Midbrain (tissue), 1 donor: Measurements from ENCODE around the gene CCT8L2.
A peak's percentile ranks its signal among the peaks of the same experiment; 100 is the strongest.
"Not testable (repeated sequence)": the region's sequence is repeated elsewhere in the genome, so short reads cannot be mapped to it uniquely, and the experiment has no call there.

Source experiments
- DNase-seq: peaks from one replicate; lab custom pipeline; 2025; lab: John Stamatoyannopoulos, UW

The CCT8L2 gene, protein sequence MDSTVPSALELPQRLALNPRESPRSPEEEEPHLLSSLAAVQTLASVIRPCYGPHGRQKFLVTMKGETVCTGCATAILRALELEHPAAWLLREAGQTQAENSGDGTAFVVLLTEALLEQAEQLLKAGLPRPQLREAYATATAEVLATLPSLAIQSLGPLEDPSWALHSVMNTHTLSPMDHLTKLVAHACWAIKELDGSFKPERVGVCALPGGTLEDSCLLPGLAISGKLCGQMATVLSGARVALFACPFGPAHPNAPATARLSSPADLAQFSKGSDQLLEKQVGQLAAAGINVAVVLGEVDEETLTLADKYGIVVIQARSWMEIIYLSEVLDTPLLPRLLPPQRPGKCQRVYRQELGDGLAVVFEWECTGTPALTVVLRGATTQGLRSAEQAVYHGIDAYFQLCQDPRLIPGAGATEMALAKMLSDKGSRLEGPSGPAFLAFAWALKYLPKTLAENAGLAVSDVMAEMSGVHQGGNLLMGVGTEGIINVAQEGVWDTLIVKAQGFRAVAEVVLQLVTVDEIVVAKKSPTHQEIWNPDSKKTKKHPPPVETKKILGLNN

GRCh38 chr22:16592710-16593109, at the start of gene CCT8L2:
CCT8L2 (minus strand) TSS chr22:16592810; CDS start chr22:16592550, 260 bp downstream.
- DNase-seq: not testable (repeated sequence)

GRCh38 chr22:16635442-16635841, 42.8 kb upstream of the CCT8L2 start:
- DNase-seq: not testable (repeated sequence)

DNA sequence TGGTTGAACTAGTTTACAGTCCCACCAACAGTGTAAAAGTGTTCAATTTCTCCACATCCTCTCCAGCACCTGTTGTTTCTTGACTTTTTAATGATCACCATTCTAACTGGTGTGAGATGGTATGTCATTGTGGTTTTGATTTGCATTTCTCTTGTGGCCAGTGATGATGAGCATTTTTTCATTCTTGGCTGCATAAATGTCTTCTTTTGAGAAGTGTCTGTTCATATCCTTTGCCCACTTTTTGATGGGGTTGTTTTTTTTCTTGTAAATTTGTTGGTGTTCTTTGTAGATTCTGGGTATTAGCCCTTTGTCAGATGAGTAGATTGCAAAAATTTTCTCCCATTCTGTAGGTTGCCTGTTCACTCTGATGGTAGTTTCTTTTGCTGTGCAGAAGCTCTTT, 41.5 kb upstream of the CCT8L2 start:
- DNase-seq: not testable (repeated sequence)

- not testable (repeated sequence) for DNase-seq
Observed at GRCh38 chr22:16628476-16628875, 35.9 kb upstream of the CCT8L2 start.

DNA sequence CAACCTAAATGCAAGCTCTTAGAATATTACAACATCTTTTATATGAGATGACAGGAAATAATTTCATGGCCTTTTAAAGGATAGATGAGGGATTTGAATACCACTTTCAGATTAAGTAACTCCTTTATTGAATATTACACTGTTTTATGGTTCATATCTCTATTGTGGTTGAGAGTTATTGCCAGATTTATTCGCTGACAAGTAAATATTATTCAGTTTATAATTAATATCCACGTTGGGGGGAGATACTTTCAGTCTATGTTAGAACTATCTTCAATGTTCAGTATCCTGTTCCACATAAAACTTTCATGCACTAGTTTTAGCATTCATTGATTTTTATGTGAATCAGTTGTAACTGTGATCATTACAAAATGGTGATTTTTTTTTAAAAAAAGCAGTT, 32.4 kb upstream of the CCT8L2 start:
- DNase-seq: not testable (repeated sequence)

- not testable (repeated sequence) for DNase-seq
Observed at GRCh38 chr22:16623595-16623994, 31.0 kb upstream of the CCT8L2 start.

DNA sequence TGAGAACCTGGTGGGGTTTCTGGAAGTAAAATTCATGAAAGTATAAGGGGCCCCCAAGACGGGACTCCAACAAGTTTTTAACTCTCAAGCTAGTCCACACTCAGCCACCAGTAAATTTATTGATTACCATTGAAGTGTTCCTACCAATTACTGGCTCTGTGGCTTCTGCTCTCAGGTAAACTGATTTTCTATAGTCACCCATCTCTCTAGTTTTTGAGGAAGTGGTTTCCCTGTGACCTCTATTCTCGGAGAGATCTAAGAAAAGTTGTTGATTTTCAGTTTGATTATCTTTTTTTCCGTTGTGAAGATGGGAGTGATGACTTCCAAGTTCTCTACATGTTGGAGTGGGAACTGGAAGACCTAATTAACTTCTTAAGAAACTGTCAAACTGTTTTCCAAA, 24.9 kb upstream of the CCT8L2 start:
- not testable (repeated sequence) for DNase-seq

- DNase-seq: not testable (repeated sequence)
Observed at GRCh38 chr22:16616390-16616938, 23.9 kb upstream of the CCT8L2 start.

DNA sequence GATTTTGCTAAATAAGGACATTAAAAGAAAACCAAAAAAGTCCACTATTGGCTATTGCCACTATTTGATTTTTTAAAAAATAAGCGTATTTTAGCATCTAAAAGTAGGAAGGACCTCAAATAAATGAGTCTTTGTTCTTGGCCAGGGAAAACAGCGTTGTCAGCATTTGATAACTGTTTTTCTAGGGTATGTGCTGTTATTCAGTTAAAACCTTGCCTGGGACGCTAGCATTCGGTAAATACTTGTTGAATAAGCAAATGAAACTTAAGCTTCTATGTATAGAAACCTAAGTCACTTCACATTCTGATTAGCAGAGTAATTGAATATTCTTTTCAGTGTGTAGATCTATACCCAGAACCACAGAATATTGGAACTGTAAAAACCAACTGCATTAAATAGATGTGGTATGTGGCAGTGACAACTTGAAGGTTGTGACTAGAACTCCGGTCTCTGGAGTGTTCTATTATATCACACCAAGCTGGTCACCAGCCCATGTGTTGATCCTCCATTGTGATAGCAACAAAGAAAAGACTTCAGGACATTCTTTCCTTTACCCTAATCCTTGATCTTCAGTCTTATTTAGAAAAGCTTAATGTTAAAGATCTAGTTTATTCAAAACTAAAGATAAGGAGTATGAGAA, 23.1 kb upstream of the CCT8L2 start:
- DNase-seq: not testable (repeated sequence)

GRCh38 chr22:16609548-16610261, 17.1 kb upstream of the CCT8L2 start:
- DNase-seq: no peak

DNA sequence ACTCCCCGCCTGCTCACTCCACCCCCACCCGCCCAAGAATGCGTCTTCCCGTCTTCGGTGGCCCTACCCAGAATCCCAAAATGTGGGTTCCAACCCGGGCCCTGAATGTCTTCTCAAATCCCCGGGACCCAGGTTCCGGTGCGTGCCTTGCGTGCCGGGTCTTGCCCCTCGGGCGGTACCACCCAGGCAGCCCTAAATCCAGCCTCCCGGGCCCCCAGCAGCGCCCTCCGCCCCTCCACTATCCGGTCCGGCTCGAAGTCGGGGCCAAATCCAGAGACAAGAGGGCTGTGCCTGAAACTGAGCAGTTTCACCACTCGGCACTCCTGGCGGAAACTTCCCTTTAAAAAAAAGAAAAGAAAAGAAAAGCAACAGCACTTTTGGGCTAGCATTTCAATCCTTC, 16.3 kb upstream of the CCT8L2 start:
- no peak for DNase-seq

GRCh38 chr22:16604257-16604998, 11.8 kb upstream of the CCT8L2 start:
- not testable (repeated sequence) for DNase-seq

GRCh38 chr22:16603770-16604242, 11.2 kb upstream of the CCT8L2 start:
- DNase-seq: not testable (repeated sequence)

- DNase-seq: no peak
Observed at GRCh38 chr22:16603448-16603768, 10.8 kb upstream of the CCT8L2 start.

DNA sequence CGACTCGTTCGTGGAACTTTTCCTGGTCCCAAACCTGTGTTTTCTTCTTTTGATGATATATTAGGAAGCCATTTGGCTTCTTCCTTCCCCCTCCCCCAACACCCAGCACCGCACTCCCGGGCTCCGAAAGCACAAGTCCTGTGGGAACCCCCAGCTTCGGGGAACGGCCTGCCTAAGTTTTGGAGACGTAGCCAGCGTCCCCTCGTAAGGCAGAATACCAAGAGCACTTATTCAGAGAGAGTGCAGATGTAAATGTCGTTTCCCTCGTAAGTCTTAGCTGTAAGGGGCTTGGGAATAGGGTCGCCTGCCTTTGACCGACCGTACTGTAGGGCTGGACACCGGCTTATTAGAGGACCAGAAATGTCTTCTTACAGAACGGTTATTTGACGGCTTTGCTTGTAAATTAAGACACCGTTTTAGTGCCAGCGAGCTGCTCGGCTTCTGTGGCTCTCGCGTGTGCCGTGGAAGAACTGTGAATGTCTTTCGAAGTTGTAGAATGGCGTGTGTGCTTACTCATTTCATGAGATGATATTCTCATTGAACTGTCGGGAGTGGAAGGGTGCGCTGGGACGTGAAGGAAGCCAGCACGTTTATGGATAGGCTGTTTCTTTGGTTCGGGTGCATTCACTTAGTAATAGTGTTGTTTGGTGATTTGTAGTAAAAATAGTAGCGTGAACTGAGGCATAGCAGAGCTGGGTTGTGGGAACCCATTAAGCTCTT, 10.3 kb upstream of the CCT8L2 start:
- DNase-seq: not testable (repeated sequence)

- not testable (repeated sequence) for DNase-seq
Observed at GRCh38 chr22:16602224-16602727, 9.7 kb upstream of the CCT8L2 start.

GRCh38 chr22:16601437-16602223, 9.0 kb upstream of the CCT8L2 start:
- DNase-seq: peak; percentile 33

DNA sequence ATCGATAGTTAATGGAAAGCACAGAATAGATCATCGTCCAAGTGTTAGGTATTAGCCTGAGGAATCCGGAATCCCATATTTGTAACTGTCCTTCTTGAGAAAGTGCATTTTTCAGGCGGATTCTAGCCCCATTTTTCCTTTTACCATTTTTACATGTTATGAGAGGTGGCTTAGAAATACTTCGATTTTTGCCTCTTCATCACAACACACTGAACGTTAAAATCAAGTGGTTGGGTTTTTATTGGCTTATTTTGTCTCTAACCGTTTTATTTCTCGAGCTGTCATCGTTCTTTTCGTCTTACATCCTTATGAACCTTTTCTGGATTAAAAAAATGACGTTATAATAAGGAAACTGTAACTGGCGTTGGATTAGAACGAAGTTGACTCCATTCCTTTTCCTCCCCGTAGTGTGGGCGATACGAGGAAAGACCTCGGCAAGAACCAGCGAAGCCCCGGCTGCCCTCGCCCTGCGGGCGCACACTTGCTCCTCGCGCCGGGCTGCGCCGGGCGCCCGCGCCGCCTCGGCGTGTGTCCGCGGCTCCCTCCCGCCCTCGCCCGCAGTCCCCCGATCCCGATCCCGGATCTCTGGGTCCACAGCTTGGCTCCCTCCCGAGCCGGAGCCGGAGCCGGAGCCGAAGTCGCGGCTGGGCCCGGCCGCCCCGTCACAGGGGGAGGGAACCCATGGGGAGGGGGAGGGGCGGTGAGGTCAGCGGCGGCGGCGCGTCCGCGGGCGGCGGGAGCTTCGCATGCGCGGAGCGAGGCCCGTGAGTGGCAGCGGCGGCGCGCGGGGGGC, 8.2 kb upstream of the CCT8L2 start:
- peak; percentile 84 for DNase-seq

- not testable (repeated sequence) for DNase-seq
Observed at GRCh38 chr22:16599648-16600047, 7.0 kb upstream of the CCT8L2 start.
